ENCODE results near the gene PDE7B. TPM values are rescaled to one million over a fixed set of nuclear protein-coding genes. Genes with fewer than 3 reads are reported as not detected.

PDE7B gene
- total RNA-seq, 1 donor from 2014 or later, result 0.84 TPM

GRCh38 chr6:136191606-136192312 is 340.3 kb downstream of the PDE7B start:
- TF ChIP-seq CTCF (IDR thresholded peaks at IDR 0.05; ENCODE audit: insufficient read depth, low read length, poor library complexity, severe bottlenecking), result no peak
- Histone ChIP-seq H3K27me3 (ENCODE audit: control insufficient read depth, insufficient read depth, low read length) (no peaks in the 10 kb centered on the region), H3K4me3 (ENCODE audit: low read depth, low read length) (no peak overlapping the region), H3K36me3 (ENCODE audit: control insufficient read depth, insufficient read depth, low read length) (no peaks in the 10 kb centered on the region)
- DNase-seq (ENCODE audit: low read depth), result no peak

DNA sequence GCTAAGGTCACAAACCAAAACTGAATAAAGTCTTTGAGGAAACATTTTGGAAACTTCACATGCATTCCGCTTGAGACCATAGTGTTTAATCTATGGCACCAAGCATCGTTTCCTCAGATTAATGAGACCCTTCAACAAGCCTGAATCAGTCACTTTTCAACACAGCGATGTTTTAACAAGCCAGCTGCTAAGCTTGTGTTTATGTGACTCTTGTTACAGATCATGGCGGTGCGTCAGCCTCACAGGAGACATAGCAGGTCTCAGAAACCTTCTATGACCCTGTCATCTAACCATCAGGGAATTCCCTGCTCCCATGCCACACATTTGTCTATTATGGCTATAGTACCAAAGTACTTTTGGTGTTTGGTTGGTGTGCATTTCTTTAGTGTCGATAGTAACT is 341.4 kb downstream of the PDE7B start:
- Histone ChIP-seq H3K27me3 (ENCODE audit: control insufficient read depth, insufficient read depth, low read length) (no peaks in the 10 kb centered on the region), H3K4me3 (ENCODE audit: low read depth, low read length) (no peak overlapping the region), H3K36me3 (ENCODE audit: control insufficient read depth, insufficient read depth, low read length) (no peaks in the 10 kb centered on the region)
- TF ChIP-seq CTCF (IDR thresholded peaks at IDR 0.05; ENCODE audit: insufficient read depth, low read length, poor library complexity, severe bottlenecking), result no peak
- no peak for DNase-seq (ENCODE audit: low read depth)

DNA sequence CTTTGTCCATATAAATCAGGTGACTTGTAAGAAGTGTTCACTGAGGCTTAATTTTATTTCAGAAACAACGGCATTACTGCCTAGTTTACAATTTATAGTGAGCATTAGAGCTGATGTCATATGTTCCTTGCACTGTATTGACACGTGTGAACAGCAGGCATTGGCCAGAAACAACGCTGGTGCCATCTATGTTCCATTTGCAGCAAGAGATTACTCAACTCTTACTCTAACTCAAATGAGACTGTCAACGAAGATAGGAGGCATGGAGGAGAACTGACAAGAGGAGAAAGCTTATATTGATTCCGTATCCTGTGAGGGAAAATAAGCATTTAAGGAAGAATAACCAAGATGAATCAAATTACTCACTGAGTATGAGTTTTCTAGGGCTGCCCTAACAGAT is 350.2 kb downstream of the PDE7B start:
- DNase-seq (ENCODE audit: low read depth), result no peak
- TF ChIP-seq CTCF (IDR thresholded peaks at IDR 0.05; ENCODE audit: insufficient read depth, low read length, poor library complexity, severe bottlenecking), result no peak
- no peaks in the 10 kb centered on the region for H3K27me3 ChIP-seq (ENCODE audit: control insufficient read depth, insufficient read depth, low read length)
- no peak overlapping the region for H3K4me3 ChIP-seq (ENCODE audit: low read depth, low read length)
- no peaks in the 10 kb centered on the region for H3K36me3 ChIP-seq (ENCODE audit: control insufficient read depth, insufficient read depth, low read length)

GRCh38 chr6:136208783-136209182 is 357.3 kb downstream of the PDE7B start:
- TF ChIP-seq CTCF (IDR thresholded peaks at IDR 0.05; ENCODE audit: insufficient read depth, low read length, poor library complexity, severe bottlenecking), result no peak
- H3K36me3 ChIP-seq (ENCODE audit: control insufficient read depth, insufficient read depth, low read length), result no peaks in the 10 kb centered on the region
- DNase-seq (ENCODE audit: low read depth), result no peak
- H3K4me3 ChIP-seq (ENCODE audit: low read depth, low read length), result no peak overlapping the region
- H3K27me3 ChIP-seq (ENCODE audit: control insufficient read depth, insufficient read depth, low read length), result no peaks in the 10 kb centered on the region

- H3K36me3 ChIP-seq (ENCODE audit: control insufficient read depth, insufficient read depth, low read length), result no peaks in the 10 kb centered on the region
- no peaks in the 10 kb centered on the region for H3K27me3 ChIP-seq (ENCODE audit: control insufficient read depth, insufficient read depth, low read length)
- no peak for DNase-seq (ENCODE audit: low read depth)
- H3K4me3 ChIP-seq (ENCODE audit: low read depth, low read length), result no peak overlapping the region
- TF ChIP-seq CTCF (IDR thresholded peaks at IDR 0.05; ENCODE audit: insufficient read depth, low read length, poor library complexity, severe bottlenecking), result no peak
Observed at GRCh38 chr6:136209496-136209895, 358.0 kb downstream of the PDE7B start.

All from kidney epithelial cell (primary cell).